Measurements from ENCODE around the gene CAMTA1.

- TF ChIP-seq, protein P1, sequence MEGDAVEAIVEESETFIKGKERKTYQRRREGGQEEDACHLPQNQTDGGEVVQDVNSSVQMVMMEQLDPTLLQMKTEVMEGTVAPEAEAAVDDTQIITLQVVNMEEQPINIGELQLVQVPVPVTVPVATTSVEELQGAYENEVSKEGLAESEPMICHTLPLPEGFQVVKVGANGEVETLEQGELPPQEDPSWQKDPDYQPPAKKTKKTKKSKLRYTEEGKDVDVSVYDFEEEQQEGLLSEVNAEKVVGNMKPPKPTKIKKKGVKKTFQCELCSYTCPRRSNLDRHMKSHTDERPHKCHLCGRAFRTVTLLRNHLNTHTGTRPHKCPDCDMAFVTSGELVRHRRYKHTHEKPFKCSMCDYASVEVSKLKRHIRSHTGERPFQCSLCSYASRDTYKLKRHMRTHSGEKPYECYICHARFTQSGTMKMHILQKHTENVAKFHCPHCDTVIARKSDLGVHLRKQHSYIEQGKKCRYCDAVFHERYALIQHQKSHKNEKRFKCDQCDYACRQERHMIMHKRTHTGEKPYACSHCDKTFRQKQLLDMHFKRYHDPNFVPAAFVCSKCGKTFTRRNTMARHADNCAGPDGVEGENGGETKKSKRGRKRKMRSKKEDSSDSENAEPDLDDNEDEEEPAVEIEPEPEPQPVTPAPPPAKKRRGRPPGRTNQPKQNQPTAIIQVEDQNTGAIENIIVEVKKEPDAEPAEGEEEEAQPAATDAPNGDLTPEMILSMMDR (conservative IDR thresholded peaks at IDR 0.05; ENCODE audit: low read depth, low read length), result no peak
- no peak for TF ChIP-seq EZH2 (IDR thresholded peaks at IDR 0.05; ENCODE audit: borderline replicate concordance, low read depth, low read length, poor library complexity, severe bottlenecking)
Measured at GRCh38 chr1:7253118-7253480, 467.8 kb downstream of the CAMTA1 start.

Data from A673 (cell line).